Skin of body (tissue), 2 donors: ENCODE data around the gene ERGIC1. TPM values are rescaled to one million over a fixed set of nuclear protein-coding genes. Genes with fewer than 3 reads are reported as not detected.
"Not testable (repeated sequence)": the region's sequence is repeated elsewhere in the genome, so short reads cannot be mapped to it uniquely, and the experiment has no call there.

Source experiments
- DNase-seq: peaks from one replicate; lab custom pipeline; 2025; lab: John Stamatoyannopoulos, UW
- total RNA-seq: library from RNA; depleted of rRNA; stranded (reverse); fragments of >200 nt; gene quantifications from one replicate; pipeline ENCODE4 v1.2.3, GENCODE V29; 2014

The ERGIC1 gene
- total RNA-seq, 1 donor from 2014 or later: 44.3 TPM

GRCh38 chr5:172846249-172846648, 12.2 kb downstream of the ERGIC1 start:
- no peak for DNase-seq

- no peak for DNase-seq
Observed at GRCh38 chr5:172846677-172847076, 12.6 kb downstream of the ERGIC1 start.

- DNase-seq: not testable (repeated sequence)
Observed at GRCh38 chr5:172847584-172847983, 13.5 kb downstream of the ERGIC1 start.

- no peak for DNase-seq
Observed at GRCh38 chr5:172848419-172848818, 14.4 kb downstream of the ERGIC1 start.

GRCh38 chr5:172849606-172850453, 15.8 kb downstream of the ERGIC1 start:
- DNase-seq: no peak

GRCh38 chr5:172850454-172850797, 16.4 kb downstream of the ERGIC1 start:
- DNase-seq: no peak

- not testable (repeated sequence) for DNase-seq
Observed at GRCh38 chr5:172851254-172851653, 17.2 kb downstream of the ERGIC1 start.

- no peak for DNase-seq
Observed at GRCh38 chr5:172852490-172853354, 18.7 kb downstream of the ERGIC1 start.

- no peak for DNase-seq
Observed at GRCh38 chr5:172853355-172853975, 19.4 kb downstream of the ERGIC1 start.

GRCh38 chr5:172854451-172854871, 20.4 kb downstream of the ERGIC1 start:
- no peak for DNase-seq

GRCh38 chr5:172854971-172855370, 20.9 kb downstream of the ERGIC1 start:
- DNase-seq: no peak

GRCh38 chr5:172855597-172856292, 21.7 kb downstream of the ERGIC1 start:
- no peak for DNase-seq

- no peak for DNase-seq
Observed at GRCh38 chr5:172856336-172856735, 22.3 kb downstream of the ERGIC1 start.

GRCh38 chr5:172857982-172858381, 23.9 kb downstream of the ERGIC1 start:
- no peak for DNase-seq

GRCh38 chr5:172858511-172858989, 24.5 kb downstream of the ERGIC1 start:
- no peak for DNase-seq

GRCh38 chr5:172858990-172859811, 25.1 kb downstream of the ERGIC1 start:
- no peak for DNase-seq

- DNase-seq: no peak
Observed at GRCh38 chr5:172859966-172860365, 25.9 kb downstream of the ERGIC1 start.

GRCh38 chr5:172860520-172861443, 26.7 kb downstream of the ERGIC1 start:
- DNase-seq: peak; percentile 37

GRCh38 chr5:172861461-172861860, 27.4 kb downstream of the ERGIC1 start:
- DNase-seq: no peak
